Measurements from ENCODE around the gene PRKAR1A.

GRCh38 chr17:68564415-68565111, 52.3 kb downstream of the PRKAR1A start:
- no peak for TF ChIP-seq CTCF (IDR thresholded peaks at IDR 0.05)
- TF ChIP-seq POLR2AphosphoS5 (IDR thresholded peaks at IDR 0.05; ENCODE audit: low read depth, low read length) = no peak
- no peak for TF ChIP-seq REST (IDR thresholded peaks at IDR 0.05; ENCODE audit: insufficient read depth in 1 of 2, low read depth in 2 of 2, low read length in 1 of 2)
